ENCODE data around the gene CENPM. TPM values are rescaled to one million over a fixed set of nuclear protein-coding genes. Genes with fewer than 3 reads are reported as not detected.

Gene CENPM
- total RNA-seq, 2 experiments from 2014 or later = 189 to 354 TPM

DNA sequence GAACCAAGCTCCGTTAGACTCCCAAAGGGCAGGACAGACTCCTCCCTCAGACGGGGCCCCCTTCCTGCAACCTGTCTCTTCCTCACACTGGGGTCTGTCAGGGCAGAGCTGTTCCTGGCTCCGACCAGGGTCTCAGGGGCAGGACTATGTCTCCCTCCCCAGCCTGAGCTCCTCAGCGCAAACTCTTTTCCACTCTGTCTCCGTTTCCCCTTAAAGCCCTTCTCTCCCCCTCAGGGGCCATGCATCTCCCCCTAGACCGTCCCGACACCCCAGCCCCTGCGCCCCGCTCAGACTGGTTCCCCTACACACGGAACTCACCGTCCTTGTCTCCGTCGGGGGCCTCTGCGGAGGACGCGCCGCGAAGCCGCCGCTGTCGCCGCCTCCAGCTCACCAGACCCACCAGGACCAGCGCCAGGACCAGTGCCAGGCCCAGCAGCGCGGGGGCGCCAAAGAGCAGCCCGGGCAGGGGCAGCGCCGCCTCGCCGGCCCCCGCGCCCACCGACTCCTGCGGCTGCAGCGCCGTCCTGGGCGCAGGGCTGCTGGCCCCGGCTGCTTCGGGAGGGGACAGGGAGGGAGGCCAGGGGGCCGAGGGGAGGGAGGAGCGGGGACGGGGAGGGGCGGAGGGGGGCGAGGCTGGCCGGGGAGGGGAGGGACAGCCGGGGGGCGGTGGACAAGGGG is 21.0 kb downstream of the CENPM start:
- no TSS peak for BruUV-seq (replicated peaks)
- Histone ChIP-seq H3K36me3 (ENCODE audit: insufficient read depth, low read length) (peaks cover 17% of the 10 kb centered on the region; the same call in 1 of the 2 replicates), H2AFZ (ENCODE audit: low read length) (no peak overlapping the region), H4K20me1 (ENCODE audit: insufficient read depth, low read length) (no peaks in the 10 kb centered on the region), H3K27ac (ENCODE audit: low read depth, low read length, poor library complexity, severe bottlenecking) (peak overlapping the region; percentile 76), H3K9me3 (ENCODE audit: low read length) (no peaks in the 10 kb centered on the region), H3K9me2 (ENCODE audit: insufficient read depth, low read length) (no peaks in the 10 kb centered on the region), H3K4me3 (ENCODE audit: low read depth, low read length, poor library complexity, severe bottlenecking) (peak overlapping the region; percentile 68), H3K4me2 (ENCODE audit: low read length) (peak overlapping the region; percentile 78), H3K79me2 (ENCODE audit: insufficient read depth, low read depth, low read length) (peaks cover 4% of the 10 kb centered on the region; the same call in 1 of the 2 replicates), H3K4me1 (ENCODE audit: insufficient read depth, low read length, poor library complexity, severe bottlenecking) (peaks cover 95% of the 10 kb centered on the region)
- ChIA-PET CTCF (ENCODE audit: unreplicated experiment) (interaction anchor here (0.6 to 1.9 kb wide), 7 partner anchors 10 to 260 kb away, joined by 3 to 5 read pairs (median 3); partner anchors contain the start of gene CENPM), POLR2A (interaction anchor here (0.9 to 2.1 kb wide), 7 partner anchors 11 to 519 kb away, joined by 3 to 9 read pairs (median 4); partner anchors contain the start of genes CCDC134 and CENPM)
- intact Hi-C loops (cut with micrococcal nuclease; ENCODE audit: unreplicated experiment) = loop anchor here (1.0 to 5.0 kb wide), 2 partner anchors 10 to 104 kb away; no protein-coding TSS in a partner anchor
- TF ChIP-seq, protein P1, sequence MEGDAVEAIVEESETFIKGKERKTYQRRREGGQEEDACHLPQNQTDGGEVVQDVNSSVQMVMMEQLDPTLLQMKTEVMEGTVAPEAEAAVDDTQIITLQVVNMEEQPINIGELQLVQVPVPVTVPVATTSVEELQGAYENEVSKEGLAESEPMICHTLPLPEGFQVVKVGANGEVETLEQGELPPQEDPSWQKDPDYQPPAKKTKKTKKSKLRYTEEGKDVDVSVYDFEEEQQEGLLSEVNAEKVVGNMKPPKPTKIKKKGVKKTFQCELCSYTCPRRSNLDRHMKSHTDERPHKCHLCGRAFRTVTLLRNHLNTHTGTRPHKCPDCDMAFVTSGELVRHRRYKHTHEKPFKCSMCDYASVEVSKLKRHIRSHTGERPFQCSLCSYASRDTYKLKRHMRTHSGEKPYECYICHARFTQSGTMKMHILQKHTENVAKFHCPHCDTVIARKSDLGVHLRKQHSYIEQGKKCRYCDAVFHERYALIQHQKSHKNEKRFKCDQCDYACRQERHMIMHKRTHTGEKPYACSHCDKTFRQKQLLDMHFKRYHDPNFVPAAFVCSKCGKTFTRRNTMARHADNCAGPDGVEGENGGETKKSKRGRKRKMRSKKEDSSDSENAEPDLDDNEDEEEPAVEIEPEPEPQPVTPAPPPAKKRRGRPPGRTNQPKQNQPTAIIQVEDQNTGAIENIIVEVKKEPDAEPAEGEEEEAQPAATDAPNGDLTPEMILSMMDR (conservative IDR thresholded peaks at IDR 0.05; ENCODE audit: low read length) = peak; percentile 82
- TF ChIP-seq EZH2phosphoT487 (IDR thresholded peaks at IDR 0.05; ENCODE audit: borderline replicate concordance, low read depth, low read length) = no peak
- DNase-seq (ENCODE audit: low spot score) = peak; percentile 78

DNA sequence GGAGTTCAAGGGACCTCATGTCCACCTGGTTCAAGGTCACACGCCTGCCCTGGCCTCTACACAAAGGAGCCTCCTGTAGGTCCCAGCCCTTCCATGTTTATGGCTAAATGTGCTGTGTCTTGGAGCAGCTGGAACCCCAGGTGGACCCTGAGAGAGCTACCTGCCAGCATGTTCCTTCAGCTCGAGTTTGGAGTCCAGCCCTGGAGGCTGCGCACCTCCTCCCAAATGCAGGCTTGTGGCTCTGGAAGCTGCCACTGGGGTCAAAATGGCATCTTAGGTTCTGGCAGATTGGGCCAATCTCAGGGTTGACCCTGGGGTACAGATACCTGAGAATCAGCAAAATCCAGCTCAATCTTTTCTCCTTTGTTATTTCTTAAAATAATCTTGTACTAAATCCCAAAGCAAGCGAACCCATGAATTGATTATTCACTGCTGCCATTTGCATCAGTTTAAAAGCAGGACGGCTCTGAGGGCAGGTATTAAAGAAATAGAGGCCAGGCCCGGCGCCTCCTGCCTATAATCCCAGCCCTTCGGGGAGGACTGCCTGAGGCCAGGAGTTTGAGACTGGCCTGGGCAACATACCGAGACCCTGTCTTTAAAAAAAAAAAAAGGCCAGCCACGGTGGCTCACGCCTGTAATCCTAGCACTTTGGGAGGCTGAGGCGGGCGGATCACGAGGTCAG is 23.2 kb downstream of the CENPM start:
- H3K4me2 ChIP-seq (ENCODE audit: low read length) = peak overlapping the region; percentile 80
- no peaks in the 10 kb centered on the region for H3K9me3 ChIP-seq (ENCODE audit: low read length)
- no peaks in the 10 kb centered on the region for H3K9me2 ChIP-seq (ENCODE audit: insufficient read depth, low read length)
- DNase-seq (ENCODE audit: low spot score) = no peak
- H3K27ac ChIP-seq (ENCODE audit: low read depth, low read length, poor library complexity, severe bottlenecking) = peak overlapping the region; percentile 88
- H4K20me1 ChIP-seq (ENCODE audit: insufficient read depth, low read length) = 0 out of 2 replicates have a peak, but pooled peaks cover 4% of the 10 kb centered on the region
- BruUV-seq (replicated peaks) = TSS peak; percentile 48
- H3K4me1 ChIP-seq (ENCODE audit: insufficient read depth, low read length, poor library complexity, severe bottlenecking) = peaks cover 98% of the 10 kb centered on the region
- POLR2A ChIA-PET = interaction anchor here (0.5 to 2.2 kb wide), 7 partner anchors 9 to 1011 kb away, joined by 3 to 7 read pairs (median 4); partner anchors contain the start of gene SHISA8
- TF ChIP-seq, protein P1 (conservative IDR thresholded peaks at IDR 0.05; ENCODE audit: low read length) = no peak
- no peak for TF ChIP-seq EZH2phosphoT487 (IDR thresholded peaks at IDR 0.05; ENCODE audit: borderline replicate concordance, low read depth, low read length)
- peaks cover 17% of the 10 kb centered on the region; the same call in 1 of the 2 replicates for H3K36me3 ChIP-seq (ENCODE audit: insufficient read depth, low read length)
- H2AFZ ChIP-seq (ENCODE audit: low read length) = no peak overlapping the region
- intact Hi-C loops (cut with micrococcal nuclease; ENCODE audit: unreplicated experiment) = loop anchor here (5.0 kb wide), 1 partner anchor 91 kb away; the partner anchor contains the start of gene SREBF2
- no peak overlapping the region for H3K4me3 ChIP-seq (ENCODE audit: low read depth, low read length, poor library complexity, severe bottlenecking)
- peaks cover 4% of the 10 kb centered on the region; the same call in 1 of the 2 replicates for H3K79me2 ChIP-seq (ENCODE audit: insufficient read depth, low read depth, low read length)
- CTCF ChIA-PET (ENCODE audit: unreplicated experiment) = no interaction called here
